Loucy (cell line): Measurements from ENCODE around the gene GPC5.

Source experiments
- H2AFZ ChIP-seq: fragments of 200-600 bp; sonication (generic); 2 replicates; pipeline ENCODE4 v1.6.0; 2016; ENCODE audit warnings: antibody characterized with exemption, mild to moderate bottlenecking, low read length, moderate library complexity
- H3F3A ChIP-seq: fragments of 200-600 bp; 2 replicates; pipeline ENCODE4 v1.6.0; 2016; ENCODE audit warnings: antibody characterized with exemption, low read depth, mild to moderate bottlenecking
- H3K27me3 ChIP-seq: fragments of 200-600 bp; sonication (generic); 2 replicates; pipeline ENCODE4 v1.6.1; 2014; ENCODE audit warnings: low read length, mild to moderate bottlenecking; ENCODE audit not compliant: insufficient read depth, poor library complexity, severe bottlenecking
- H3K36me3 ChIP-seq: fragments of 200-600 bp; sonication (generic); 2 replicates; pipeline ENCODE4 v1.6.1; 2016; ENCODE audit warnings: low read length; ENCODE audit not compliant: insufficient read depth
- H3K4me1 ChIP-seq: fragments of 200-600 bp; sonication (generic); 2 replicates; pipeline ENCODE4 v1.5.1; 2014; ENCODE audit warnings: low read length, mild to moderate bottlenecking; ENCODE audit not compliant: insufficient read depth, poor library complexity, severe bottlenecking
- H3K4me2 ChIP-seq: fragments of 200-600 bp; sonication (generic); 2 replicates; pipeline ENCODE4 v1.6.0; 2014; ENCODE audit warnings: antibody characterized with exemption, low read length, low read depth, mild to moderate bottlenecking; ENCODE audit not compliant: poor library complexity, severe bottlenecking
- H3K4me3 ChIP-seq: fragments of 200-600 bp; sonication (generic); 2 replicates; pipeline ENCODE4 v1.5.1; 2014; ENCODE audit warnings: low read length, mild to moderate bottlenecking, mixed read lengths; ENCODE audit not compliant: poor library complexity, severe bottlenecking
- H3K79me2 ChIP-seq: fragments of 200-600 bp; sonication (generic); 2 replicates; pipeline ENCODE4 v1.6.1; 2014; ENCODE audit warnings: low read length; ENCODE audit not compliant: insufficient read depth
- H3K9ac ChIP-seq: fragments of 200-600 bp; sonication (generic); 2 replicates; pipeline ENCODE4 v1.6.0; 2014; ENCODE audit warnings: mild to moderate bottlenecking, low read depth, low read length, moderate library complexity; ENCODE audit not compliant: poor library complexity, severe bottlenecking
- H3K9me2 ChIP-seq: fragments of 200-600 bp; sonication (generic); replicated peaks from 2 replicates; pipeline ENCODE4 v1.6.1; 2016; ENCODE audit warnings: low read depth, low read length, mixed read lengths
- H3K9me3 ChIP-seq: fragments of 200-600 bp; sonication (generic); 2 replicates; pipeline ENCODE4 v1.6.1; 2014; ENCODE audit warnings: mild to moderate bottlenecking, antibody characterized with exemption, low read length, low read depth; ENCODE audit not compliant: insufficient read depth
- H4K20me1 ChIP-seq: fragments of 200-600 bp; sonication (generic); 2 replicates; pipeline ENCODE4 v1.6.0; 2014; ENCODE audit warnings: antibody characterized with exemption, low read length, mild to moderate bottlenecking; ENCODE audit not compliant: insufficient read depth, poor library complexity, severe bottlenecking
- CTCF ChIP-seq: fragments of 200-600 bp; sonication (generic); conservative IDR thresholded peaks from 2 replicates; pipeline ENCODE4 v1.5.1; 2014; ENCODE audit warnings: mild to moderate bottlenecking, antibody characterized with exemption, low read length
- EZH2phosphoT487 ChIP-seq: fragments of 200-600 bp; IDR thresholded peaks from 2 replicates; pipeline ENCODE4 v1.6.1; 2018; ENCODE audit warnings: antibody characterized with exemption, mild to moderate bottlenecking, moderate library complexity, borderline replicate concordance

The GPC5 gene

GRCh38 chr13:92825938-92826596, 1427.6 kb downstream of the GPC5 start:
- Histone ChIP-seq H3F3A (no peaks in the 10 kb centered on the region), H3K9ac (no peak overlapping the region), H4K20me1 (no peaks in the 10 kb centered on the region), H3K9me3 (no peaks in the 10 kb centered on the region), H3K4me2 (no peak overlapping the region), H2AFZ (no peak overlapping the region), H3K79me2 (no peaks in the 10 kb centered on the region), H3K4me3 (no peak overlapping the region), H3K9me2 (no peaks in the 10 kb centered on the region), H3K36me3 (no peaks in the 10 kb centered on the region), H3K4me1 (no peaks in the 10 kb centered on the region), H3K27me3 (no peaks in the 10 kb centered on the region)
- TF ChIP-seq EZH2phosphoT487 (no peak), CTCF (no peak)

GRCh38 chr13:92827503-92827902, 1429.1 kb downstream of the GPC5 start:
- Histone ChIP-seq H4K20me1 (no peaks in the 10 kb centered on the region), H3F3A (no peaks in the 10 kb centered on the region), H3K27me3 (no peaks in the 10 kb centered on the region), H2AFZ (no peak overlapping the region), H3K4me3 (no peak overlapping the region), H3K79me2 (no peaks in the 10 kb centered on the region), H3K4me2 (no peak overlapping the region), H3K9me2 (no peaks in the 10 kb centered on the region), H3K36me3 (no peaks in the 10 kb centered on the region), H3K4me1 (no peaks in the 10 kb centered on the region), H3K9me3 (no peaks in the 10 kb centered on the region), H3K9ac (no peak overlapping the region)
- TF ChIP-seq EZH2phosphoT487 (no peak), CTCF (no peak)

GRCh38 chr13:92829930-92830329, 1431.5 kb downstream of the GPC5 start:
- Histone ChIP-seq H3K79me2 (no peaks in the 10 kb centered on the region), H3K4me2 (no peak overlapping the region), H3K9ac (no peak overlapping the region), H4K20me1 (no peaks in the 10 kb centered on the region), H3K4me3 (no peak overlapping the region), H3K36me3 (no peaks in the 10 kb centered on the region), H3F3A (no peaks in the 10 kb centered on the region), H3K9me3 (no peaks in the 10 kb centered on the region), H2AFZ (no peak overlapping the region), H3K4me1 (no peaks in the 10 kb centered on the region), H3K27me3 (no peaks in the 10 kb centered on the region), H3K9me2 (no peaks in the 10 kb centered on the region)
- TF ChIP-seq CTCF, result no peak
- no peak for TF ChIP-seq EZH2phosphoT487
